Right atrium auricular region (tissue), 2 donors: ENCODE measurements around the gene DESI2. TPM values are rescaled to one million over a fixed set of nuclear protein-coding genes. Genes with fewer than 3 reads are reported as not detected.

Source experiments
- DNase-seq: peaks from one replicate; pipeline ENCODE4 v3.0.0-alpha.2; 2019; ENCODE audit warnings: low spot score
- H3K27ac ChIP-seq, 2 donors: fragments of 200-600 bp; sonication (generic); 1 replicate in 1 of 2; 2 replicates in 1 of 2; pipeline ENCODE4 v1.5.1; 2016 to 2019
- H3K27me3 ChIP-seq, 2 donors: fragments of 200-600 bp; sonication (generic); one replicate each; pipeline versions ENCODE4 v1.5.1 to v1.6.0; 2017 to 2019
- H3K36me3 ChIP-seq: fragments of 200-600 bp; sonication (generic); one replicate; pipeline ENCODE4 v1.5.1; 2016
- H3K4me1 ChIP-seq, 2 donors: fragments of 200-600 bp; sonication (generic); one replicate each; pipeline versions ENCODE4 v1.5.1 to v1.6.0; 2017 to 2019
- H3K4me3 ChIP-seq, 2 donors: fragments of 200-600 bp; sonication (generic); 1 replicate in 1 of 2; 2 replicates in 1 of 2; pipeline ENCODE4 v1.5.1; 2017 to 2019; ENCODE audit warnings: mild to moderate bottlenecking in 1 of 2, moderate library complexity in 1 of 2
- H3K9me3 ChIP-seq, 2 donors: fragments of 200-600 bp; sonication (generic); one replicate each; pipeline ENCODE4 v1.5.1; 2019
- CTCF ChIP-seq, 2 donors: fragments of 200-600 bp; sonication (generic); IDR thresholded peaks; one replicate each; pipeline ENCODE4 v1.5.1; 2019; ENCODE audit warnings: antibody characterized with exemption in 2 of 2
- total RNA-seq, 2 donors: library from RNA; depleted of rRNA; stranded (reverse); fragments of >200 nt; gene quantifications; one replicate each; pipeline ENCODE4 v1.1.0, GENCODE V29; 2016

DESI2 gene
- total RNA-seq, 2 donors from 2014 or later: 26.8 to 29.1 TPM

DNA sequence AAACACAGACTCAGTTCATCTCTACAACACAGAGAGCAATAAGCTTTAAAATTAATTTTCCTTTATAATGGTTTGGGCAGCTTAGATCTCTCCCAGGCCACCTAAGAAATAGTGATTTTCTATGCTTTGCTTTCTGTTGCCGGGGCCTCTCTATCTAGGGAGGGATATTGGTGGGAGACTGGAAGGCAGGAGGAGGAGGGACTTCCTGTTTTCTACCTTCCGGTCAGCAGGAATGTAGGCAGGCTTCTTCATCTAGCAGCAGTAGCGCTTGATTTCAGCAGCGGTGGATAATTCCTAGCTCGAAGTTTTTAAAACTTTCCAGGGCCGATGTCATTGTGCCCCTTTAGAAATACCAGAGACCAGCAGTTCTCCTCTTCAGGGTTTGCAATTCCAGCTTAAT is 5.1 kb upstream of the DESI2 start:
- Histone ChIP-seq H3K27me3 (no peaks in the 10 kb centered on the region), H3K27ac (no peak overlapping the region), H3K4me3 (no peak overlapping the region), H3K36me3 (no peaks in the 10 kb centered on the region), H3K4me1 (peaks cover 0 to 6% of the 10 kb centered on the region in 2 donors), H3K9me3 (no peaks in the 10 kb centered on the region)
- TF ChIP-seq CTCF (IDR thresholded peaks at IDR 0.05): no peak
- DNase-seq: no peak

DNA sequence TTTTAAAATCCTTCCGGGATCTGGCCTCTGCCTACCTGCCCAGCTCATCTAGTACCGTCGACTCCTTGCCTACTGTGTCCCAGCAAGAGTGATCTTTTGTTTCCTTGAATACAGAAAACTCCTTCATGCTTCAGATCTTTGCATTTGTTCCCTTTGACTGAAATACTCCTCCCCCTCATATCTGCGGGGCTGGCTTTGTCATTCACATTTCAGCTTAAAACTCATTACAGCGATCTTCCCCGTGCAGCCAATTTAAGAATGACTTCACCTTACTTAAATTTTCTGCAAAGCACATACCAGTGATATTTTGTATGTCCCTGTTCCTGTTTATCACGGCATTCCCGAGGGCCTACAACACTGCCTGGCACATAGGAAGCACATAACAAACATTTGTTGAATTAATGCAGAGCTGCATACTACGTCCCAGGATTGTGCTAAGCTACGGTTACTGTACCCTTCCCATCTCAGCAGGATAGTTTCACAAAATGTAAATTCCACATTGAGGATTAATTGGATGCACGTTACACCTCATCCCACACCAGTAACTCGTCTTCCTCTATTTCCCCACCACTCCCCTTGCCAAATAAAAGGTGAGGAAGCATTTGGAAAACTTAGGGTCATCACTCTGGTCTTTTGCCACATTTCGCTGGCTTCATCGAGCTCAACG is 837 bp upstream of the DESI2 start:
- Histone ChIP-seq H3K27me3 (no peaks in the 10 kb centered on the region), H3K4me1 (peaks cover 0 to 38% of the 10 kb centered on the region in 2 donors), H3K9me3 (no peaks in the 10 kb centered on the region), H3K36me3 (no peaks in the 10 kb centered on the region), H3K4me3 (peak overlapping the region; percentile 36 to 80), H3K27ac (peak overlapping the region; percentile 55 to 63)
- no peak for TF ChIP-seq CTCF (IDR thresholded peaks at IDR 0.05)
- no peak for DNase-seq

DNA sequence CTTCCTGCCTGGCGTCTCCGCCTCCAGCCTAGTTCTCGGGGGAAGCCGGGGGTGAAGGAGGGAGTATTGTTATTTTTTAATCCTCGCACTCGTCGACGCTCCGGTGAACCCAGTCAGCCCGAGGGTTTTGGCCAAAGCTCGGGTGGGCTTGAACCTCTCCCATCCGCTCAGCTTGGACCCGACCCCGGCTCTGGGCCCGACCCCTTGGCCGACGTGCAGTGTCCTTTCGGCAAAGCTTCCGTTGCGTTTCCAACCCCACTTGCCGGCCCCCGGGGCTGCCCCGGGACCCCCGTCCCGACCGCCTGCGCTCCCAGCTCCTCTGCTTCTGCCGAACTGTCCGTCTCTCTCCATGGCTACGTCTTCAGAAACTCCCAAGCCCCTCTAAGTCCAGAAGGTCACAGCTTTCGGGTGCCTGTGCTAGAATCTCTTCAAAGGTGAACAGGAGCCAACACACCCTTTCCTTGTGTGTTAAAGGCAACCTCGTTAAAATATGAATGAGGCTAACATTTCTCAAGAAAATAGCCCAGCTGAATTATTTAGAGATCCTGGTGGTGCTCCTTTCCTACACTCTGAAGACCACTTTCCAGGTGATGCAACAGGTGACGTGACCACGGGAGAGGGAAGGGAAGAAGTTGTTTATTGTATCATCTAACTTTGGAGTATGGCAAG is 647 bp downstream of the DESI2 start:
- DNase-seq: no peak
- Histone ChIP-seq H3K9me3 (no peaks in the 10 kb centered on the region), H3K27me3 (no peaks in the 10 kb centered on the region), H3K4me3 (peak overlapping the region; percentile 80 to 85), H3K27ac (peak overlapping the region; percentile 92 to 98), H3K36me3 (no peaks in the 10 kb centered on the region), H3K4me1 (peaks cover 0 to 53% of the 10 kb centered on the region in 2 donors)
- TF ChIP-seq CTCF (IDR thresholded peaks at IDR 0.05): no peak

- no peak for DNase-seq
- Histone ChIP-seq H3K4me1 (peaks cover 0 to 55% of the 10 kb centered on the region in 2 donors), H3K27me3 (no peaks in the 10 kb centered on the region), H3K27ac (peak overlapping the region; percentile 92 to 98), H3K36me3 (no peaks in the 10 kb centered on the region), H3K4me3 (peak overlapping the region; percentile 80 to 85), H3K9me3 (no peaks in the 10 kb centered on the region)
- TF ChIP-seq CTCF (IDR thresholded peaks at IDR 0.05): no peak
Observed at GRCh38 chr1:244654108-244655038, 1.4 kb downstream of the DESI2 start.

- DNase-seq: no peak
- Histone ChIP-seq H3K9me3 (no peaks in the 10 kb centered on the region), H3K4me3 (no peak overlapping the region), H3K4me1 (peaks cover 0 to 57% of the 10 kb centered on the region in 2 donors), H3K27me3 (no peaks in the 10 kb centered on the region), H3K27ac (no peak overlapping the region), H3K36me3 (no peaks in the 10 kb centered on the region)
- no peak for TF ChIP-seq CTCF (IDR thresholded peaks at IDR 0.05)
Observed at GRCh38 chr1:244655186-244655585, 2.3 kb downstream of the DESI2 start.
